GM12878 (cell line): ENCODE measurements around the gene RMND5A. TPM values are rescaled to one million over a fixed set of nuclear protein-coding genes. Genes with fewer than 3 reads are reported as not detected.

Source experiments
- ATAC-seq: fragments of 200-7000 bp; cut with Tn5 transposase; 3 replicates; pipeline ENCODE4 v1.9.1; 2020; ENCODE audit warnings: mild to moderate bottlenecking, moderate library complexity
- BruUV-seq: library from RNA; stranded (reverse); fragments of 400-500 nt; replicated peaks from 2 replicates; lab custom pipeline; 2021; lab: Mats Ljungman, UMichigan
- CTCF ChIA-PET: fragments of 300-600 bp; sonication (Branson Sonifier 250); formaldehyde crosslinking; extraction: SDS; loops from one replicate; lab custom pipeline; 2021; ENCODE audit warnings: inconsistent platforms; lab: Yijun Ruan, JAX
- POLR2A ChIA-PET: fragments of 350-600 bp; formaldehyde crosslinking; extraction: SDS; loops from one replicate; lab custom pipeline; 2021; ENCODE audit warnings: inconsistent platforms; lab: Charles Lee
- RAD21 ChIA-PET: fragments of 300-600 bp; sonication (Branson Sonifier 250); formaldehyde crosslinking; loops from one replicate; lab custom pipeline; 2023; ENCODE audit warnings: antibody characterized with exemption; ENCODE audit not compliant: unreplicated experiment; lab: Charles Lee
- SMC1A ChIA-PET: fragments of 300-600 bp; sonication (Branson Sonifier 250); formaldehyde crosslinking; loops from one replicate; lab custom pipeline; 2023; ENCODE audit not compliant: unreplicated experiment, uncharacterized antibody; lab: Charles Lee
- DNase-seq: peaks from one replicate; pipeline ENCODE4 v3.0.0-alpha.2; 2011; ENCODE audit warnings: low read depth, low spot score
- FAIRE-seq: peaks from 3 replicates; lab custom pipeline; 2011; peaks lifted over from hg19 to GRCh38; lab: Jason Lieb, UNC
- H2AFZ ChIP-seq: 2 replicates; pipeline ENCODE4 v1.6.0; 2011; ENCODE audit warnings: low read depth, low read length, control low read depth; ENCODE audit not compliant: control insufficient read depth
- H3K27ac ChIP-seq: 2 replicates; pipeline ENCODE4 v1.5.1; 2011; ENCODE audit warnings: control low read depth; ENCODE audit not compliant: control insufficient read depth, insufficient read depth
- H3K27me3 ChIP-seq, 2 experiments: replicated peaks in 1 of 2; 2 replicates each; pipeline versions ENCODE4 v1.6.0 to v1.6.1; 2011; ENCODE audit warnings: low read length in 1 of 2; ENCODE audit not compliant: control insufficient read depth in 2 of 2, insufficient read depth in 2 of 2
- H3K36me3 ChIP-seq, 2 experiments: 2 replicates each; pipeline ENCODE4 v1.5.1; 2011; ENCODE audit warnings: low read length in 1 of 2; ENCODE audit not compliant: control insufficient read depth in 2 of 2, insufficient read depth in 2 of 2
- H3K4me1 ChIP-seq: 2 replicates; pipeline ENCODE4 v1.6.1; 2011; ENCODE audit warnings: mild to moderate bottlenecking, low read length, moderate library complexity, mixed read lengths; ENCODE audit not compliant: control insufficient read depth, insufficient read depth
- H3K4me2 ChIP-seq: 2 replicates; pipeline ENCODE4 v1.6.0; 2011; ENCODE audit warnings: control low read depth; ENCODE audit not compliant: control insufficient read depth, insufficient read depth
- H3K4me3 ChIP-seq: fragments of 200-600 bp; sonication (generic); 2 replicates; pipeline ENCODE4 v1.5.1; 2016
- H3K79me2 ChIP-seq: 2 replicates; pipeline ENCODE4 v1.6.0; 2011; ENCODE audit warnings: low read length; ENCODE audit not compliant: control insufficient read depth, insufficient read depth
- H3K9ac ChIP-seq: 2 replicates; pipeline ENCODE4 v1.8.0; 2011; ENCODE audit warnings: low read length, control low read depth, mixed read lengths; ENCODE audit not compliant: control insufficient read depth, insufficient read depth
- H3K9me3 ChIP-seq: replicated peaks from 3 replicates; pipeline ENCODE4 v1.5.1; 2011; ENCODE audit warnings: mild to moderate bottlenecking, low read length; ENCODE audit not compliant: control insufficient read depth, insufficient read depth
- H4K20me1 ChIP-seq: 2 replicates; pipeline ENCODE4 v1.6.0; 2011; ENCODE audit not compliant: control insufficient read depth, insufficient read depth
- CBX3 ChIP-seq: fragments of 200-600 bp; sonication (generic); IDR thresholded peaks from 2 replicates; pipeline ENCODE4 v1.6.1; 2016; ENCODE audit warnings: low read depth, borderline replicate concordance
- CUX1 ChIP-seq: IDR thresholded peaks from 2 replicates; pipeline ENCODE4 v1.6.1; 2012; ENCODE audit warnings: improper control_type of control experiment, low read depth, low read length; ENCODE audit not compliant: insufficient replicate concordance
- NFIC ChIP-seq: IDR thresholded peaks from 2 replicates; pipeline ENCODE4 v1.6.1; 2012; ENCODE audit warnings: low read depth, mild to moderate bottlenecking, inconsistent platforms, low read length, moderate library complexity
- NFYB ChIP-seq: IDR thresholded peaks from 2 replicates; pipeline ENCODE4 v1.6.1; 2011; ENCODE audit warnings: low read depth, mild to moderate bottlenecking, low read length, improper control_type of control experiment, moderate library complexity; ENCODE audit not compliant: insufficient read depth
- RELB ChIP-seq: fragments of 450-650 bp; IDR thresholded peaks from 2 replicates; pipeline ENCODE4 v1.6.1; 2017; ENCODE audit warnings: low read depth, mild to moderate bottlenecking, moderate library complexity
- ZBED1 ChIP-seq: IDR thresholded peaks from 2 replicates; pipeline ENCODE4 v1.6.1; 2016; ENCODE audit warnings: borderline replicate concordance
- ZNF622 ChIP-seq: fragments of 450-650 bp; IDR thresholded peaks from 2 replicates; pipeline ENCODE4 v1.6.1; 2017; ENCODE audit warnings: mild to moderate bottlenecking, inconsistent platforms
- WGBS: methylation state at CpG from one replicate; pipeline ENCODE4 v1.1.6; 2016; ENCODE audit warnings: low lambda C conversion rate; ENCODE audit not compliant: insufficient replicate concordance, insufficient coverage; ENCODE audit errors: missing lambda C conversion rate; 5-methylcytosine and 5-hydroxymethylcytosine counted together
- in situ Hi-C: fragments of 300-500 bp; cut with MboI; formaldehyde crosslinking; loops from 9 replicates; pipeline ENCODE4 v1.14.3; 2018; ENCODE audit warnings: mixed read lengths
- intact Hi-C: fragments of 100-400 bp; cut with micrococcal nuclease; formaldehyde crosslinking; loops from one replicate; pipeline ENCODE4 v1.14.2; 2022; ENCODE audit not compliant: unreplicated experiment
- polyA plus RNA-seq, 11 experiments: library from polyadenylated mRNA; depleted of rRNA in 4 of 11; unstranded in 6 of 11; stranded (reverse) in 5 of 11; fragments of >200 nt; fragmentation: Nextera tagmentation in 4 of 11; fragmentation: Illumina TruSeq in 1 of 11; extraction: Ambion mirVana in 4 of 11; extraction: Trizol in 1 of 11; gene quantifications; 1 replicate in 1 of 11; 2 replicates in 10 of 11; pipeline versions ENCODE4 v1.2.1 to v1.2.3, GENCODE V29; 2011 to 2016; ENCODE audit warnings: inconsistent platforms in 2 of 11, missing spikeins in 2 of 11, low read depth in 1 of 11
- total RNA-seq, 4 experiments: library from RNA; depleted of rRNA in 3 of 4; stranded (reverse); fragments of >200 nt in 3 of 4; fragmentation: Illumina TruSeq in 1 of 4; extraction: Trizol in 1 of 4; gene quantifications; 2 replicates each; pipeline versions ENCODE4 v1.2.1 to v1.2.3, GENCODE V29; 2013 to 2021
- TF ChIP-seq, protein P1 (sequence below): fragments of 450-650 bp; formaldehyde crosslinking; IDR thresholded peaks from 2 replicates; pipeline ENCODE4 v1.4.0; 2020; ENCODE audit warnings: mild to moderate bottlenecking, moderate library complexity

The RMND5A gene
- total and polyA plus RNA-seq, 10 of the 15 experiments (the other 5 are each of a cell fraction or from before 2014, with no cell fraction given), result 8.3 to 33.6 (median 23.2) TPM

DNA sequence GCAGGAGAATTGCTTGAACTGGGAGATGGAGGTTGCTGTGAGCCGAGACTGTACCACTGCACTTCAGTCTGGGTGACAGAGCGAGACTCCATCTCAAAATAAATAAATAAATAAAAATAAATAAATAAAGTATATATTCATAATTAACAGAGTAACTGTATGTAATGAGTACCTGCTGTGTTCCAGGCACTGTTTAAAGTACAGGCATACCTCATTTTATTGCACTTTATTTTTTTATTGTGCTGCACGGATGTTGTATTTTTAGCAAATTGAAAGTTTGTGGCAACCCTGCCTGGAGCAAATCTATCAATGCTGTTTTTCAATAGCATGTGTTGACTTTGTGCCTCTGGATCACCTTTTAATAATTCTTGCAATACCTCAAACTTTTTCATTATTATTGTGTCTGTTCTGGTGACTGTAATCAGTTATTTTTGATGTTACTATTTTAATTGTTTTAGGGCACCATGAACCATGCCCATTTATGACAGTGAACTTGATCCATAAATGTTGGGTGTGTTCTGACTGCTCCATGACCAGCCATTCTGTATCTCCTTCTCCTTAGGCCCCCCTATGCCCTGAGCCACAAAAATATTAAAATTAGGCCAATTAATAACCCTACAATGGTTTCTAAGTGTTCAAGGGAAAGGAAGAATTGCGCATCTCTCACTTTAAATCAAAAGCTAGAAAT is 98.2 kb downstream of the RMND5A start:
- in situ Hi-C loops (loop anchor here (25.0 kb wide), 1 partner anchor 394 kb away; no protein-coding TSS in a partner anchor), intact Hi-C loops (no loop called here)
- no peaks in the 10 kb centered on the region for H4K20me1 ChIP-seq
- no peak for ATAC-seq
- 33% methylated on average over 4 of the region's 4 CpGs for WGBS
- POLR2A ChIA-PET, result no interaction called here
- no peak overlapping the region for H3K4me2 ChIP-seq
- RAD21 ChIA-PET, result no interaction called here
- no peak for DNase-seq
- SMC1A ChIA-PET, result no interaction called here
- H3K4me3 ChIP-seq, result no peak overlapping the region
- no TSS peak for BruUV-seq
- no peaks in the 10 kb centered on the region for H3K27me3 ChIP-seq
- no peaks in the 10 kb centered on the region for H3K79me2 ChIP-seq
- FAIRE-seq, result no peak
- H3K9ac ChIP-seq, result no peak overlapping the region
- no peaks in the 10 kb centered on the region for H3K36me3 ChIP-seq
- no peaks in the 10 kb centered on the region; the same call in 2 of the 3 replicates for H3K9me3 ChIP-seq
- no peaks in the 10 kb centered on the region for H3K4me1 ChIP-seq
- CTCF ChIA-PET, result no interaction called here
- no peak overlapping the region for H3K27ac ChIP-seq
- H2AFZ ChIP-seq, result no peak overlapping the region
- TF ChIP-seq, protein P1, sequence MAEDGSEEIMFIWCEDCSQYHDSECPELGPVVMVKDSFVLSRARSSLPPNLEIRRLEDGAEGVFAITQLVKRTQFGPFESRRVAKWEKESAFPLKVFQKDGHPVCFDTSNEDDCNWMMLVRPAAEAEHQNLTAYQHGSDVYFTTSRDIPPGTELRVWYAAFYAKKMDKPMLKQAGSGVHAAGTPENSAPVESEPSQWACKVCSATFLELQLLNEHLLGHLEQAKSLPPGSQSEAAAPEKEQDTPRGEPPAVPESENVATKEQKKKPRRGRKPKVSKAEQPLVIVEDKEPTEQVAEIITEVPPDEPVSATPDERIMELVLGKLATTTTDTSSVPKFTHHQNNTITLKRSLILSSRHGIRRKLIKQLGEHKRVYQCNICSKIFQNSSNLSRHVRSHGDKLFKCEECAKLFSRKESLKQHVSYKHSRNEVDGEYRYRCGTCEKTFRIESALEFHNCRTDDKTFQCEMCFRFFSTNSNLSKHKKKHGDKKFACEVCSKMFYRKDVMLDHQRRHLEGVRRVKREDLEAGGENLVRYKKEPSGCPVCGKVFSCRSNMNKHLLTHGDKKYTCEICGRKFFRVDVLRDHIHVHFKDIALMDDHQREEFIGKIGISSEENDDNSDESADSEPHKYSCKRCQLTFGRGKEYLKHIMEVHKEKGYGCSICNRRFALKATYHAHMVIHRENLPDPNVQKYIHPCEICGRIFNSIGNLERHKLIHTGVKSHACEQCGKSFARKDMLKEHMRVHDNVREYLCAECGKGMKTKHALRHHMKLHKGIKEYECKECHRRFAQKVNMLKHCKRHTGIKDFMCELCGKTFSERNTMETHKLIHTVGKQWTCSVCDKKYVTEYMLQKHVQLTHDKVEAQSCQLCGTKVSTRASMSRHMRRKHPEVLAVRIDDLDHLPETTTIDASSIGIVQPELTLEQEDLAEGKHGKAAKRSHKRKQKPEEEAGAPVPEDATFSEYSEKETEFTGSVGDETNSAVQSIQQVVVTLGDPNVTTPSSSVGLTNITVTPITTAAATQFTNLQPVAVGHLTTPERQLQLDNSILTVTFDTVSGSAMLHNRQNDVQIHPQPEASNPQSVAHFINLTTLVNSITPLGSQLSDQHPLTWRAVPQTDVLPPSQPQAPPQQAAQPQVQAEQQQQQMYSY (CRISPR knock-in tag), result no peak
- TF ChIP-seq NFYB, result no peak
- no peak for TF ChIP-seq ZNF622
- TF ChIP-seq RELB, result no peak
- TF ChIP-seq ZBED1, result no peak
- no peak for TF ChIP-seq CBX3
- TF ChIP-seq NFIC, result no peak
- no peak for TF ChIP-seq CUX1
